Upper lobe of left lung (tissue), 4 donors: ENCODE results near the gene DGKI.

ENCODE experiments used
- CTCF ChIP-seq, 6 experiments: fragments of 450-650 bp in 4 of 6; fragments of 200-600 bp in 2 of 6; sonication (generic) in 2 of 6; IDR thresholded peaks; one replicate each; pipeline ENCODE4 v1.5.1; 2016 to 2019; ENCODE audit warnings: antibody characterized with exemption in 6 of 6
- POLR2A ChIP-seq, 4 donors: fragments of 450-650 bp; IDR thresholded peaks; one replicate each; pipeline ENCODE4 v1.5.1; 2016 to 2017; ENCODE audit warnings: antibody characterized with exemption in 4 of 4, mild to moderate bottlenecking in 2 of 4
- POLR2AphosphoS5 ChIP-seq, 2 donors: sonication (generic); formaldehyde crosslinking; IDR thresholded peaks; one replicate each; pipeline ENCODE4 v1.5.1; 2017; ENCODE audit warnings: antibody characterized with exemption in 2 of 2

DNA sequence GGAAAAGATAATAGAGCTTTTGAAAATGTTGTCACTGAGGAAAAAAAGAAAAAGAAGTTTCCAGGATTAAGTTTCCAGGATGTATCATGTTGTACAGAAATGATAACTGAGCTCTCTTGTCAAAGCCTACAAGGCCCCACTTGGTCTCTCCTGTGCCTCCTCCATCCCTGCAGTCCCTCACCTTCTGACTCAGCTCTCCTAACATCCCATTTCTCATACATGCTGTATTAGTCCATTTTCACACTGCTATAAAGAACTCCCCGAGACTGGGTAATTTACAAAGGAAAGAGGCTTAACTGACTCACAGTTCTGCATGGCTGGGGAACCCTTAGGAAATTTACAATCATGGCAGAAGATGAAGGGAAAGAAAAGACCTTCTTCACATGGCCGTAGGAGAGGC is 3.8 kb upstream of the DGKI start:
- TF ChIP-seq POLR2AphosphoS5 (IDR thresholded peaks at IDR 0.05) (no peak), POLR2A (IDR thresholded peaks at IDR 0.05) (no peak), CTCF (IDR thresholded peaks at IDR 0.05) (no peak)
